Duodenal mucosa (tissue), 2 donors: Measurements from ENCODE around the gene MPND.
A peak's percentile ranks its signal among the peaks of the same experiment; 100 is the strongest.

Source experiments
- H3K27ac ChIP-seq: one replicate; pipeline ENCODE4 v1.7.0; 2013; ENCODE audit warnings: low read depth, low read length
- H3K27me3 ChIP-seq, 2 donors: one replicate each; pipeline ENCODE4 v1.7.0; 2013; ENCODE audit warnings: low read length in 2 of 2, control low read depth in 1 of 2; ENCODE audit not compliant: insufficient read depth in 2 of 2, control insufficient read depth in 1 of 2
- H3K36me3 ChIP-seq, 2 donors: one replicate each; pipeline ENCODE4 v1.7.0; 2013; ENCODE audit warnings: low read length in 2 of 2, control low read depth in 1 of 2; ENCODE audit not compliant: insufficient read depth in 2 of 2, control insufficient read depth in 1 of 2
- H3K4me1 ChIP-seq, 2 donors: one replicate each; pipeline ENCODE4 v1.7.0; 2013; ENCODE audit warnings: low read length in 2 of 2, control low read depth in 1 of 2; ENCODE audit not compliant: insufficient read depth in 2 of 2, control insufficient read depth in 1 of 2
- H3K4me3 ChIP-seq, 2 donors: one replicate each; pipeline ENCODE4 v1.7.0; 2013; ENCODE audit warnings: low read length in 2 of 2, low read depth in 1 of 2
- H3K9ac ChIP-seq, 2 donors: one replicate each; pipeline ENCODE4 v1.7.0; 2013; ENCODE audit warnings: low read length in 2 of 2, low read depth in 1 of 2
- H3K9me3 ChIP-seq, 2 donors: one replicate each; pipeline ENCODE4 v1.7.0; 2013; ENCODE audit warnings: low read length in 2 of 2, control low read depth in 1 of 2; ENCODE audit not compliant: control insufficient read depth in 1 of 2

The MPND gene

DNA sequence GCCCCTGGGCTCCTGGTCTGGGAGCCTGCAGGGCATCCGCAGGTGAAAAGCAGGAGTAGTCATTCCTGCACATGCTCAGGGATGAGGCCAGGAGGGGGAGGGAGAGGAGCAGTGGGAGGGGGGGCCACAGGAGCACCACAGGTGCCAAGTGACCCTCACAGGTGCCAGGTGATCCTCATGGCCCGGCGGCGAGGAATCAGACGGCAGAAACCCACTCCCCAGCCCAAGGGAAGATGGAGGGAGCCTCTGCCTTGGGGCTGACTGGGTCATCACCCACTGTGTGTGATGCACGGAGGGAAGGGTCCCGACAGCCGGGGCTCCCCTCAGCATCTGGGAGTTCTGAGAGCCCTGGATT is 29.6 kb downstream of the MPND start:
- no peaks in the 10 kb centered on the region for H3K27me3 ChIP-seq
- peak overlapping the region in 1 of 2 donors; percentile 43 for H3K9ac ChIP-seq
- no peaks in the 10 kb centered on the region for H3K9me3 ChIP-seq
- H3K27ac ChIP-seq: peak overlapping the region; percentile 87
- peaks cover 85 to 86% of the 10 kb centered on the region in 2 donors for H3K4me1 ChIP-seq
- peaks cover 0 to 23% of the 10 kb centered on the region in 2 donors for H3K36me3 ChIP-seq
- no peak overlapping the region for H3K4me3 ChIP-seq

DNA sequence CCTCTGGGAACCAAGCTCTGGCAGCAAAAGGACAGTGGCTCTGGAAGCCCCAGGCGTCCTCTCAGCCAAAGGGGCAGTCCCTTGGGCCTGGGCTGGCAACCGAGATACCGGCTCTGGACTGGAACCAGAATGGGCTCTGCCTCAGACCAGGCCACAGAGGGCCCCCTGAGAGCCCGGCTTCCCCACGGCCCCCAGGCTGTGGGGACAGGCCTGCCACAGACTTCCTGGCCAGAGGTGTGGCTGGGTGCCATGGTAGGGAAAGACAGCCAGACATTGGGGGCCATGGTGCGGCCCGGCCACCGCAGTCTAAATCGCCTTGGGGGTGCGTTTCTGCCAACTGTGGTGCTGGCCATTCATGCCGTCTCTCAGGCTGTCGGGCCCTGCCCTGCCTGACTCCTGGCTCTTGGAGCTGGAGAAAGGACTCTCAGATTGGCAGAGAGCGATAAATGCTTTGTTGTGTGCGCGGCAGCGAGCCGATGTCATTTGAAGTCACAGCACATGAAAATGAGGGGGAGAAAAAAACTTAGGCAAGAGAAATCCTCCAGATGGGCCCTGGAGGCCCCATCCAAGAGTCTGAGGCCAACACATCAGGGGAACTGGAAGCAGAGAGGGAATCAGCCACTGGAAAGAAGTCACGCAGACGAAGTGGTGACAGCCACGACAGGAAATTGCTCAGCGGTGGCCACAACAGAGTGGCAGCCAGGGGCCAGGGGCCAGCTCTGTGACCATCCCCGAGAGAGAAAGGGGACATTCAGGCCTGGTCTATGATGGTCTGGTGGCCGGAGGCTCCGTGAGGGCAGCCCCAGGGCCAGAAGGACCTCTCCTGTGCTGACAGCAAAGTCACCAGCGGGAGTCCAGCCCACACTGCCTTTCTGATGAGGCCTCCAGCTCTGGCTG is 30.5 kb downstream of the MPND start:
- H3K36me3 ChIP-seq: peaks cover 0 to 20% of the 10 kb centered on the region in 2 donors
- H3K9me3 ChIP-seq: no peaks in the 10 kb centered on the region
- H3K4me3 ChIP-seq: peak overlapping the region in 1 of 2 donors; percentile 28
- H3K27ac ChIP-seq: peak overlapping the region; percentile 87
- peaks cover 80 to 84% of the 10 kb centered on the region in 2 donors for H3K4me1 ChIP-seq
- H3K9ac ChIP-seq: peak overlapping the region; percentile 4 to 43
- no peaks in the 10 kb centered on the region for H3K27me3 ChIP-seq

DNA sequence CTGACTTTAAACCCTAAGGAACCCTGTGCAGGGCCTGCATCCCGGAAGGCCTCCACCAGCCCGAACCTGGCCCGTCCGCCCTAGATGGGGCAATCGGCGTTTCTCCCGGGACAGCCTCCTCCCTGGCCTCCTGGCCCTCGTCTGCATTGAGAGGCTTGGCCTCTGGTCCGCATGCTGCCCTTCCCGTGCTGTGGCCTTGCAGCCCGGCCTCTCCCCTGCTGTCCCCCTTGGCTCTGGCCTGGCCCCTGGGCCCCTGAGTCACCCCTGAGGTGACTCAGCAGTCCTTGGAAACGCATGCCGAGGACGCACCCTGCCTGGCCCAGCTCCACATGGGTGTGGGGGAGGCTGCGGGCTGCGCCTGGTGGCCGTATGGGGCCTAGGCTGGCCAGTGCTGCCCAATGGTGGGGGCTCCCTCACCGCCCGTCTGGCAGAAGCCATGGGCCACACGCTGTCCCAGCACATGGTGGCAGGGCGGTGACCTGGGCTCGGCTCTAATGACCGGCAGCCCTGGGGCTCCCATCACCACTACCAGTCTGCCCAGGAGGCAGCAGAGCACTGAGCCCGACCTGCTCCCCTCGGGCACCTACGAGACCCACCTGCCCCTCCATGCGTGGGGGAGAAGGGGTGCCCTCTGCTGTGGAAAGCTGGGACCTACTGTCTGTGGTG is 31.3 kb downstream of the MPND start:
- Histone ChIP-seq H3K4me3 (peak overlapping the region; percentile 28 to 46), H3K9me3 (no peaks in the 10 kb centered on the region), H3K27ac (peak overlapping the region; percentile 87), H3K27me3 (no peaks in the 10 kb centered on the region), H3K36me3 (peaks cover 0 to 22% of the 10 kb centered on the region in 2 donors), H3K4me1 (peaks cover 80 to 85% of the 10 kb centered on the region in 2 donors), H3K9ac (peak overlapping the region; percentile 4 to 44)

DNA sequence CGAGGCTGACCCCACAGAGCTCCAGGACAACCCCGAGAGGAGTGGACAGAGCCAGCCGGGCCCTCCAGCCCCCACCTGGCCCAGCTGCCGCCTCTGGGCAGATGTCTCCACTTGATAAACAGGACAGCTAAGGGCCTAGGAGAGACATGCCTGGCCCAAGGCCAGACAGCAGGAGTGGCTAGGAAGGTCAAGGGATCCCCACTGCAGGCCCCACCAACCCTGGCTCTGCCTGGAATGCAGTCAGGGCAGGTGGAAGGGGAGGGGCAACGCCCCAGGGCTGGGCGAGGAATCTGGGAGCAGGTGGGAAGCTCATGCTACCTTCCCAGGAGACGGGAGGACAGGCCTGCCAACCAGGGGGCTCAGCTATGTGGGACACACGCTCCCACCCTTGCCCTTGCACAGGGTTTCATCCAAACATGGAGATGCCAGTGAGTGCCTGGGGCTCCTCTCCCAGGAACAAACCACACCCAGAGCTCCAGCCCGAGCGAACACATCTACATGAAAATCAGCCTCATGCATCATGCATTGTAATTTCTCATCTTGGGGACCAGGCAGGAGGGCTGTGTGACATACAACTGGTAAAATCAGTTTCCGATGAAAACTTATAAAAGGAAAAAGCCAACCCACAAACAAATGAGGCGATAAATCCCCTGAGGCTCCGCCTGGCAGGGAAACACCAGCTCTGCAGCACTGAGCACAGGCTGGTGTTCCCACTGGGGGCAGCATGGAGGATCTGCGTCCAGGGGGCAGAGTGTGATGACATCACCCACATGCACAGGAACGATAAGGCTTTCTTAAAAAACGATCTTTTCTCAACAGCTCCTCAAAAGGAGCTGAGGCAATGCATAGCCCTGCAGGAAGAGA is 32.0 kb downstream of the MPND start:
- Histone ChIP-seq H3K36me3 (peaks cover 0 to 22% of the 10 kb centered on the region in 2 donors), H3K27ac (peak overlapping the region; percentile 87), H3K4me1 (peaks cover 80 to 85% of the 10 kb centered on the region in 2 donors), H3K9me3 (no peaks in the 10 kb centered on the region), H3K4me3 (peak overlapping the region in 1 of 2 donors; percentile 46), H3K27me3 (no peaks in the 10 kb centered on the region), H3K9ac (peak overlapping the region; percentile 4 to 44)

DNA sequence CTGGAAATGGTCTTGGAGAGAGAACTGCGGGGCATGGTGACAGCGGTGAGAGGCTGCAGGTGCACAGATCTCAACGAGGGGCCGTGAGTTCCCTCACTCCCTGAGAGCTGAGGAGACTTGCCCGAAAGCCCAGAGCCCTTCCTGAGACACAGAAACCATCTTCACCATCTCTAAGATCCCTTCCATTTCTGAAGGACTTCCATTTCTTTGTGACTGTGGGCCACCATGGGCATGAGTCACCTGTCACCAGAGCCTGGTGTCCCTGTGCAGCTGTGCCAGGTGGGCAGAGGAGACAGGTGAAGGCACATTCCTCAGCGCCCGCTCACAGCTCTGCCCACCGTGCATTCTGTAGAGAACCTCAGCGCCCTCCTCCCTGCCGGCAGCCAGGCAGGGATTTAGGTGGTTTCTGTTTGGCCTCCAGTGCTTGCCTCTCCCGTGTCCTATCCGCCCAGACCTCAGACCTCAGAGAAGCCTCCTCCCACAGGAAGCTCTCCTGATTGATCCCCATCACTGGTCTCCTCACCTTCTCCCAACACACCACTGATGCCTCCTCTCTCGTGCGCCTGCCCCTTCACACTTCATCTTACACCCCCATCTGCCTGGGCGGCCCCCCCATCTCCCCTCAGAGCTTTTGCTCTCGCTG is 32.8 kb downstream of the MPND start:
- H3K9ac ChIP-seq: peak overlapping the region; percentile 4 to 35
- H3K27me3 ChIP-seq: no peaks in the 10 kb centered on the region
- peaks cover 79 to 81% of the 10 kb centered on the region in 2 donors for H3K4me1 ChIP-seq
- H3K9me3 ChIP-seq: no peaks in the 10 kb centered on the region
- no peak overlapping the region for H3K27ac ChIP-seq
- peaks cover 0 to 22% of the 10 kb centered on the region in 2 donors for H3K36me3 ChIP-seq
- peak overlapping the region in 1 of 2 donors; percentile 46 for H3K4me3 ChIP-seq

DNA sequence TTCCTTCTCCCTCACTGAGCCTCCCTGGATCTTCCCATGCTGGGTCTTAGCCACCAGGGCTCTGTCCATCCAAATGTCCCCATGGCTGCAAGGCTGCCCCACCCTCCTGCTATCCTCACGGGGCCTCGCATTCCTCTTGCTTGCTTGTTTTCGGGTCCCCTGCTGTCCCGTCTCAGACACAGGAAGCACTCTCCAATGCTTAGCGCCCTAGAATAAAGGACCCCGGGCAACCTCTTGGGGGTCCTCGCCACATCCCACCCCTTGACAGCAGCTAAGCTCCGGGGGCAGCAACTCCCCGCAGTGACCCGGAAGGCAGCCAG is 33.3 kb downstream of the MPND start:
- no peaks in the 10 kb centered on the region for H3K9me3 ChIP-seq
- H3K27ac ChIP-seq: no peak overlapping the region
- H3K4me3 ChIP-seq: no peak overlapping the region
- H3K9ac ChIP-seq: no peak overlapping the region
- H3K4me1 ChIP-seq: peaks cover 74 to 80% of the 10 kb centered on the region in 2 donors
- H3K36me3 ChIP-seq: peaks cover 0 to 19% of the 10 kb centered on the region in 2 donors
- no peaks in the 10 kb centered on the region for H3K27me3 ChIP-seq

DNA sequence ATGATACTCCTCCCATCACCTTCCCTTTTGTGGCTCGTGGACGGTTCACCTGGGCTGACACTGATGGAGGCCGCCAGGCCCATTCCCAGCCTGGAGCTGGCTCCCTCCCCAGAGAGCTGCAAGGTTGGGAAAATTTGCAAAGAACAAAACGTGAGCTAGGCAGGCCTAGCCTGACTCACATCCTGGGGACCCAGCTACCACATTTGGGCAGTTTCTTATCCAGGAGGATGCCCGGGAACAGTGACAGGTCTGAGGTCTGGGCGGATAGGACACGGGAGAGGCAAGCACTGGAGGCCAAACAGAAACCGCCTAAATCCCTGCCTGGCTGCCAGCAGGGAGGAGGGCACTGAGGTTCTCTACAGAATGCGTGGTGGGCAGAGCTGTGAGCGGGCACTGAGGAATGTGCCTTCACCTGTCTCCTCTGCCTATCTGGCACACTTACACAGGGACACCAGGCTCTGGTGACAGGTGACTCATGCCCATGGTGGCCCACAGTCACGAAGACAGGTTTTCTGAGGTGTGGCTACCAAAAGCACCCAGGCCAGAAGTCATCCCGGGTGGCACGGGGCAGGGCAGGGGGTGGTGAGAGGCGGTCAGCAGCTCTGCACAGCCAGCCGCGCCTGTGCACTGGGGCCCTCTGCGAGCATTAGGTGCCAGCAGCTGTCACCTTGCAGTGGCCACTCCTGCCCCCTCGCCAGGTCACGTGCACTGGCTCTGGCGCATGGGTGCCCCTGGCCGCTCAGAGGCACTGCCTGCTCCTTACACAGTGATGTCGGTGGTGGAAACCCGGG is 33.8 kb downstream of the MPND start:
- Histone ChIP-seq H3K27me3 (no peaks in the 10 kb centered on the region), H3K9ac (no peak overlapping the region), H3K4me3 (no peak overlapping the region), H3K4me1 (peaks cover 74 to 80% of the 10 kb centered on the region in 2 donors), H3K9me3 (no peaks in the 10 kb centered on the region), H3K36me3 (peaks cover 0 to 13% of the 10 kb centered on the region in 2 donors), H3K27ac (no peak overlapping the region)

DNA sequence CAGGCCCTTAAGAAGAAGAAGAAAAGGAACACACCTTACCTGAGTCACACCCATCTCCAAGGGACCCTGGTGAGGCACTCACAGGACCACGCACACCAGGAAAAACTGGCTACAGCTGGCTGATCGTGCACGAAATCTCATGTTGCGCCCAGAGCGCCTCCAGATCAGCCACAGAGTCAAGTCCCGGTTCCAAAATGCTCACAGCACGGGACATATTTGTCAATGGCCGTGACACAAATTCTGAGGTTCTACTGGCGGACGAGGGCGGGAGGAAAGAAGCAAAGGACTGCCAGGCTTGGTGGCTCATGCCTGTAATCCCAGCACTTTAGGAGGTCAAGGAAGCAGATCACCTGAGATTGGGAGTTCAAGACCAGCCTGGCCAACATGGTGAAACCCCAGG is 35.5 kb downstream of the MPND start:
- Histone ChIP-seq H3K4me1 (peaks cover 63 to 66% of the 10 kb centered on the region in 2 donors), H3K9me3 (no peaks in the 10 kb centered on the region), H3K27ac (no peak overlapping the region), H3K9ac (no peak overlapping the region), H3K36me3 (peaks cover 0 to 12% of the 10 kb centered on the region in 2 donors), H3K27me3 (no peaks in the 10 kb centered on the region), H3K4me3 (no peak overlapping the region)
